KG1 (cell line): Measurements from ENCODE around the gene TSPAN12.
A peak's percentile ranks its signal among the peaks of the same experiment; 100 is the strongest.
"Not testable (repeated sequence)": the region's sequence is repeated elsewhere in the genome, so short reads cannot be mapped to it uniquely, and the experiment has no call there.

Experiments used
- DNase-seq: peaks from one replicate; lab custom pipeline; 2025; lab: John Stamatoyannopoulos, UW

Gene TSPAN12, protein sequence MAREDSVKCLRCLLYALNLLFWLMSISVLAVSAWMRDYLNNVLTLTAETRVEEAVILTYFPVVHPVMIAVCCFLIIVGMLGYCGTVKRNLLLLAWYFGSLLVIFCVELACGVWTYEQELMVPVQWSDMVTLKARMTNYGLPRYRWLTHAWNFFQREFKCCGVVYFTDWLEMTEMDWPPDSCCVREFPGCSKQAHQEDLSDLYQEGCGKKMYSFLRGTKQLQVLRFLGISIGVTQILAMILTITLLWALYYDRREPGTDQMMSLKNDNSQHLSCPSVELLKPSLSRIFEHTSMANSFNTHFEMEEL

DNA sequence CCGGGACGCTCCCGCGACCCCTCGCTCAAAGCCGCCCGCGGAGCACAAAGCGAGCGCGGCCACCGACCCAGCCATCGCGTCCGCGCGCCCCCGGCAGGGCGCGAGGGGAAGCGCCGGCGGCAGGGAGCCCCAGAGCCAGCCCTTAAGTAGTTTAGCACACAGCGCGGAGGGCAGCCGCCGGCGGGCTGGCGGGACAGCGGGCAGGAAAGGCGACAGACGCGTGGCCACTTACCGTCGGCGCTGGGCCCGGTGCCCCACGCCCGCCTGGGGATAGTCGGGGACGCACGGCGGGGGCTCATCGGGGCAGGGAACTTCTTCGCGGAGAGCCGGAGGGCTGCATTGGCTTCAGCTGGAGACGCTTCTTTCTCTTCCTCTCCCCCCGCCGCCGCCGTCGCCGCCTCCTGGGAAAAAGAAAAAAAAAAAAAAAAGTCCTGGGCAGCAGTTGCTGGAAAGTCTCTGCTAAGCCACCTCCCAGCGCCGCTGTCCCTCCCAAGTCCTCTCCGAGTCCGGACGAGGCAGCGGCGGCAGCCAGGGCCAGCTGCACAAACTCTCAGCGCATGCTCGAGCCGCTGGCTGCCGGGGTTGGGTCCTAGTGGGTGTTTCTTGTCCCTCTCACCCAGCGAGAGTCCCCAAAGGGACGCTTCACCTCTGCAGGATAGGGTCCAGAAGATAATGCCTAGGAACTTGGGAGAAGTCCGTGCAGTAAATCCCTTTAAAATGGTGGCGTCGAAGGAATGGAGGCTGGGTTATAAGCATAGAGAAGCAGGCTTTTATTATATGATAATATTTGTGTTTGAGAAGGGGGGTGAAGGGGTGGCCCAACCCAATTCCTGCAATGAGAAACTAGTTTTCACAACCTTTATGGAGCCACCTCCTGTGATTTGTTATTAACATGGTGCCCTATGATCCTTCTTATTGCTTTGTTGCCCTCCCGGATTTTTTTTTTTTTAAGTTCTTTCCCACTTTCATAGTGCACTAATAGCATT lies at the start of gene TSPAN12:
TSS of gene TSPAN12 (minus strand) at position 557 of the 986 bp plus-strand sequence. CDS start 1,381 bp downstream, outside the sequence.
- peak; percentile 35 for DNase-seq

DNA sequence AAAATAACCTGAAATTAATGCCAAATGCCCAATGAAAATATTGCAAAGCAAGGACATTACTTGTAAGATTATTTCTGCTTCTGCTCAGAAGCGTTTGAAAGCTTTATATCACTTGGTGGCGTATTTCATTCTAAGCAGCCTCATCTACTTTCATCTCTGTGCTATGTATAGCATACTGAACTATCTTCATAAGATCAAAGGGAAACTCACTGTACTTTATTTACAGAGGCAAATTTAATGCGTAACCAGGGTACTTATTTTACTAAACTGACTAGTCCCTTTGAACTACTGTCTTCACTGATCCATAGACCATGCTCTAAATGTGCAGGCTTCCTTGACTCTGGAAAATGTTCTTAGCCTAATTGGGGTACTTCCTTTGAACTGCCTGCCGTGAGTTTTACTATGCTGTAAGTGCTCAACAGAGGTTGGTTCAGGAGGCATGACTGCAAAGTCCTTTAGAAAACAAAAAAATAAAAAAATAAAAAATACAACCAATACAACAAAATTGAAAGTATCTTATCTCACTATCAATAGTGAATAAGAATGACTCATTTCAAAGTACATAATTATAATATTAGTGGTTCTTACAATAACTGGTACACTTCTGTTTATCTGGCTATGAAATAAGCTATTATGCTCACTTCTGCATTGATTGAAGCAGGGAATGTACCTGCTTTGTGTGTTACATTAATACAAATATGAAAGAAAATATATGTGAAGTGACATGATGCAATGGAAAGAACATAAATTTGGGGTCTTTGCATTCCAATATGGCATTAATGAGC lies 41.0 kb upstream of the TSPAN12 start:
- DNase-seq = no peak

DNA sequence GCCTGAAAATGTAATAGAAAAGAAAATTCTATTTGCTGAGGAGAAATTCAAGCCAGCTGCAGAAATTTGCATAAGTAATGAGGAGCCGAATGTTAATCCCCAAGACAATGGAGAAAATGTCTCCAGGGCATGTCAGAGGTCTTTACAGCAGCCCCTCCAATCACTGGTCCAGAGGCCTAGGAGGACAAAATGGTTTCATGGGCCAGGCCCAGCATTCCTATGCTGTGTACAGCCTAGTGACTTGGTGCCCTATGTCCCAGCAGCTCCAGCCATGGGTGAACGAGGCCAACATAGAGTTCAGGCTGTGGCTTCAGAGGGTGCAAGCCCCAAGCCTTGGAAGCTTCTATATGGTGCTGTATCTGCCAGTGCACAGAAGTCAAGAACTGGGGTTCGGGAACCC lies 37.3 kb upstream of the TSPAN12 start:
- DNase-seq = not testable (repeated sequence)

DNA sequence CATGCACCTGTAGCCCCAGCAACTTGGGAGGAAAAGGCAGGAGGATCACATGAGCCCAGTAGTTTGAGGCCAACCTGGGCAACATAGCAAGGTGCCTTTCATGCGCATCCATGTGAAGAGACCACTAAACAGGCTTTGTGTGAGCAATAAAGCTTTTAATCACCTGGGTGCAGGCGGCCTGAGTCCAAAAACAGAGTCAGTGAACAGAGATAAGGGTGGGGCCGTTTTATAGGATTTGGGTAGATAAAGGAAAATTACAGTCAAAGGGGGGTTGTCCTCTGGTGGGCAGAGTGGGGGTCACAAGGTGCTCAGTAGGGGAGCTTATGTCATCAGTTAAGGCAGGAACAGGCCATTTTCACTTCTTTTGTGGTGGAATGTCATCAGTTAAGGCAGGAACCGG lies 27.7 kb upstream of the TSPAN12 start:
- DNase-seq = not testable (repeated sequence)

DNA sequence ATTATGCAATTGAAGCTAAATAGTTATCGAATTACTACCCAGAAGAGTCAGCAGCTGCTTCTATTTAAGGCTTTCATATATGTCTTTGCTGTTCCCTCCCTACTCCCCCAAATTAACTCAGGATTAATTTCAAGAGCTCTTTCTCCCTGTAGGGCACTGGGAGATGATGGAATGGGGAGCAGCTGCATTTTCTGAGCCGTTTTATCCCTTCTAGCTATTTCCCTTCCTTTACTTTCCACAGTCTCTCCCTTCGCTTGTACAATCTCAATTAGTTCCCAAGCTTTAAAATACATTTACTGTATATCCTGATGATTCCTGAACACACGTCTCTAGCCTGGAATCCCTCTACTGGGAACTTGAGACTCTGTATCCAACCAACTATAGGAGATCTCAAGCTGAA lies 19.8 kb upstream of the TSPAN12 start:
- DNase-seq = no peak

DNA sequence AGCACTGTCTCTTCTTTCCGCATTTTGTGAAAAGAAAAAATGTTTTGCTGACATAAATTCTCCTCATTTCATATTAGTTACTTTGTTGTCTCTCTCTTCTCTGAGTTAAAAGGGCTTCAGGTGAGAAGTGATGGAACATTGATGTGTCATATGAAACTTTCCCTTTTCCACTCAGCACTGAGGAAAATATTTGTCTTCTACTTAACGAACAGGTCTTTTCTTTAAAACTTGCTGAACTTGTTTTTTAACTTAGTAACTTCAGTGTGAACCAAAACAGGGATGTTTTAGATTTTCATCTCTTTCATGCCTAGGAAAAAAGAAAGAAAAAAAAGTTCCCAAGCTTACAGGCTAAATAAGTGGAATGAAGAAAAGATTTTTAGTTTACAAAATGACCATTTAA lies 19.0 kb upstream of the TSPAN12 start:
- no peak for DNase-seq

DNA sequence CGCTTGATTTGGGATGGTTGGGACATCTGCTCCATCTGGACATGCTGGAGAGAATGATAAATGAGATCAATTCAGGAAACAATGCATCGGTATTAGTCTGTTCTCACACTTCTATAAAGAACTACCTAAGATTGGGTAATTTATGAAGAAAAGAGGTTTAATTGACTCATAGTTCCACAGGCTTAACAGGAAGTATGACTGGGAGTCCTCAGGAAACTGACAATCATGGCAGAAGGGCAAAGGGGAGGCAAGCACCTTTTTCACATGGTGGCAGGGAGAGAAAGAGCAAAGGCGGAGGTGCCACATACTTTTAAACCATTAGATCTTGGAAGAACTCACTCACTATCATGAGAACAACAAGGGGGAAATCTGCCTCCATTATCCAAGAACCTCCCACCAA lies 16.8 kb upstream of the TSPAN12 start:
- DNase-seq = no peak

DNA sequence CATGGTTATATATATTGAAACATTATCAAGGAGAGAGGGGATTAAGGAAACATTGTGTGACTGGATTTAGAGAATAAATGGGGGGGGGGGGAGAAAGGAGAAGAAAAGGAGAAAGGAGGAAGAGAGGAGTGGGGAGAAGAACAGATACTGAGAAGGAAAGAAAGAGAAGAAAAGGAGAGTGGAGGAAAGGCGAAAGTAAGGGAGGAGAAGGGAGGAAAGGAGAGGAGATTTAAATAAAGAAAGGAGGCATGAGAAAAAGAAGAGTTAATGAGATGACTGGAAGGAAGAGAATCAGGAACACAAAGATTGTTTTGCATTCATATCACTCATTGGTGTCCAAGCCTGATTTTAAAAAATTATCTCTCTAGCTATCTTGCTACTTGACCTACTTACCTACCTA lies 16.1 kb upstream of the TSPAN12 start:
- no peak for DNase-seq

DNA sequence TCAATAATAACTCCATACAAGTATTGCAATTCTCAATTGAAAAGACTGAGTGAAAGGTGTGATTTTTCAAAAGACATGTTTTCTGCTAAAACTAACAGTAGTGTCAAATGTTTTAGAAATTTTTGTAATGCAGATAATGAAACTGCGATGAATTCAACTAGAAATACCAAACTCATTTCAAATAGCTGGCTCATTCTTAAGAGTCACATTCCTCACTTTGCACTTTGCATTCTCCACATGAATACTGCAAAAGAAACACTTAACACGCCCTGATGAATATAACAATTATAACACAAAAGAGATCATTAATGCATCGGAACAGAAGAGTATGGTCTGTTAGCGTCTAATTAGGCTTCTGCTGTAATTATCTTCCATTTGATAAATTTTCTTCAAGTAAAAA lies 15.5 kb upstream of the TSPAN12 start:
- no peak for DNase-seq

DNA sequence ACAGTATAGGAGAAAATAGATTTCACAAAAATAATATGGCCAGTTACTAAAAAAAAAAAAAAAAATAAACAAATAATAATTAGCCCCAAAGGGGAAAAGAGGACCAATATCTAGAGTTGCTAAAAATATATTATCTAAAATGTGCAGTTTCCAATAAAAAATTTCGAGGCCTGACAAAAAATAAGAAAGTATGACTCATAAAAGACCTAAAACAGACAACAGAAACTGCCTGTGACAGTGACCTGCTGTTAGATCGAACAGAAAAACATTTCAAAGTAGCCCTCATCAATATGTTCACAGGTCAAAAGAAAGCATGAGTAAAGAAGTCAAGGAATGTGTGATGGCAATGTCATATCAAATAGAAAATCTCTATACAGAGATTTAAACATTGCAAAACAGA lies 11.8 kb upstream of the TSPAN12 start:
- DNase-seq = no peak

DNA sequence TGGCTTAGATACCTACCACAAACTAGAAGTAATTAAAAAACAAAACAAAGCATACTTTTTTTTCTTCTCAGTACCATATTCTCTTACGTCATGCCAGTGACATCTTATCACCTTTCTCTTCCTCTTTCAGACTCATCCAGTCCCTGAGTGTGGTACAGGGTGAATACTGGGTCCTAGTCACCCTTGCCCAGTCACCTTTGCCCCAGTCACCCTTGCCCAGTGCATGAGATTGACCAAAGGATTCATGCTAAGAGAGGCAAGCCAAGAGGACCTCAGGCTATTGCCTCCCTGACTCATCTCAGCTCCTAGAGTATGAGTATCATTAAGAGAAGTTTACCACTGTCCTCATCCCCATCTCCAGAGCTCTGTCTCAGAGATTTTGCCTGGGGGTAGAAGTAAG lies 10.0 kb upstream of the TSPAN12 start:
- DNase-seq = no peak

DNA sequence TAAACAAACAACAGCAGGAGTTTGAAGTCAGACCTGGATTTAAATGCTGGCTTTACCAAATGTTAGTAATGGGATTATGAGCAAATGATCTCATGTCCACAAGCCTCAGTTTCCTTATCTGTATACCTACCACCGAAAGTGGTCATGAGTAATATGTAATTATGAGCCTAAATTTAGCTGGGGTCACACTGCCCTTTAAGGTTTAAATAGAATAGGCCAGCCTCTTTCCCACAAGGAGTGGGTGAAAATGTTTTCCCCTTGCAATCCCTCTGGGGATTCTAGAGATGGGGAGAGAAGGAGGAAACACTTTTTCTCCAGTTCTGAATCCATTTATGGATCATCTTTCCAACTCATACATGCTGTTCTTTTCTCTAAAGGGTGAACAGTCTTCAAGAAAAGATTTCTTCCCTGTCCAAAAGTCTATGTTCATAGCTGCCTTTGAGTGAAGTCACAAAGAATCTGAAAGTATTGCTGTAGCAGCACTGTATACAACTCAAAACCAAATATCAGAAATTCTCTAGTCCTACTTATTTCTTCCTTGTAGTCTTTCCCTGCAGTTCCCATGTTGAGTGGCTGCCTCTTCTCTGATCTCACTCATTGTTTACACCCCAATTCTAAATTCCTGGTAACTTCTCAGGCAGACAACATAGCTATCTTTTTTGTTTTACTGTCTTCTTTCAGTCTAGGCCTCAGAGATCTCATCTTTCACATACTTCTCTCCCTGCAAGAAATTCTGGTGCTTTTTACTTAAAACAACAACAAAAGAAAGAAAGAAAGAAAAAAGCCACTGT lies 7.4 kb upstream of the TSPAN12 start:
- DNase-seq = no peak

DNA sequence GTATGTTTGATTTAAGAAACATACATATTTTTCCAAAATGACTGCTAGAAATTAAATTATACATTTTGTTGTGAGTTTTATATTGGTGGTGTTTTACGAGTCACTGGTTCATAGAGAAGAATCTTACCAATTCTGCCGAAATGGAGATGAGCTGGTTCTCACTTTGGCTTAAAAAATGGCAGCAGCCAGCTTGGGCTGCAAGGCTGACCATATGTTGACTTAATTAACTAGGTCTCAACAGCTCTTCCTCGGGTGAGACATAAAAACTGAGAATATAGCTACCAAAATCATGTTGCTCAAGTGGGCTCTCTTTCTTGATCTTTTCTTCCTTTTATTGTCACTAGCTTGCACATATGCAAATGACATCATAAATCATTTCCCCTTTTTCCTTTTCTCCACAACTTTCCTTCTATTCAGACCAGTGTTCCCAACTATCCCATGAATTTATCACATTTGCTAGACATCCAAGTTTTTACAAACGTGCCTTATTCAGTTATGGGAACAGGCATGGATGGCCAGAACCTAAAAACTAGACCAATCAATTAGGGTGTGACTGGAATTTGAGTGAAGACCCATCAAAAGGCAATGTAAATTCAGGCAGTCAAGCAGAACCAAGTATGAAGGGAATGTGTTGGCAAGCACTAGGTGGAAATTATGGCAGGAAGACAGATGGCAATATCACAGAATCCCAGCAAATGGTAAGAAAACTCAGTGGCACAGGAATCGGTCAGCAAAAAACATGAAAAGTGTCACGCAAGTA lies 6.4 kb upstream of the TSPAN12 start:
- no peak for DNase-seq

DNA sequence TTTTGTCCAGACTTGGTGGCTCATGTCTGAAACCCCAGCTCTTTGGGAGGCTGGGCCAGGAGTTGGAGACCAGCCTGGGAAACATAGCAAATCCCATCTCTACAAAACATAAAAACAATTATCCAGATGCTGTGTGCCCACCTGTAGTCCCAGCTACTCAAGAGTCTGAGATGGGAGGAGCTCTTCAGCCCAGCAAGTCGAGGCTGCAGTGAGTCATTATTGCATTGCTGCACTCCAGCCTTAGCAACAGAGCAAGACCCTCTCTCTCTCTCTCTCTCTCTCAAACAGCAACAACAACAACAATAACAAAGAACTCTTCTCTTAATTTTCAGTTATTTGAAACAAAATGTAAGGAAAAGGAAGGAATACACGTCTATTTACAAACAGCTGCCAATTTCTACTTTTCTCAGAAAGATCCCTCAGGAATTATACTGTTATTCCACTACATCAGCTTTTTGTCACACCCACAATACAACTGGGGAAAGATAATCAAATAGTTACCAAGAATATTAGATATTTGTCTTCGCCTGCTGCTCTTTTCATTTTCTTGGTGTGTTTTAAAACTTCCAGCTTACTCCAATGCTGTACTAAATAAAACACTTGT lies 5.1 kb upstream of the TSPAN12 start:
- no peak for DNase-seq

DNA sequence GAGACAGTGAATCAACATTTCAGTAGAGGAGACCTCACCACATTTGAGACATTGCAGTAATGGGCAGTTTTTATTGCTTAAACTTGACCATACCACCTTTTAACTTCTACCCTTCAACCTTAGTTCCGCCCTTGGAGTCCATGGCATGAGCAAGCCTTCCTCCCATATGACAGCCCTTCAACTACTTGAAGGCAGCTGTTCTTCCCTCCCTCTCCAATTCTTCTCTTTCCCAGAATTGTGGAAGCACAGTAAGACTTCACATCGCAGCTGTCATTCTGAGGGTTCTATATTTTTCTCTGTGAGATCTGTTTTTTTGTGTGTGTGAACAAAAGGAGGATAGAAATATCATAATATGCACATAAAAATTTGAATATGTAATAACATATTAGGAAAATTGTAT lies 2.2 kb upstream of the TSPAN12 start:
- no peak for DNase-seq

DNA sequence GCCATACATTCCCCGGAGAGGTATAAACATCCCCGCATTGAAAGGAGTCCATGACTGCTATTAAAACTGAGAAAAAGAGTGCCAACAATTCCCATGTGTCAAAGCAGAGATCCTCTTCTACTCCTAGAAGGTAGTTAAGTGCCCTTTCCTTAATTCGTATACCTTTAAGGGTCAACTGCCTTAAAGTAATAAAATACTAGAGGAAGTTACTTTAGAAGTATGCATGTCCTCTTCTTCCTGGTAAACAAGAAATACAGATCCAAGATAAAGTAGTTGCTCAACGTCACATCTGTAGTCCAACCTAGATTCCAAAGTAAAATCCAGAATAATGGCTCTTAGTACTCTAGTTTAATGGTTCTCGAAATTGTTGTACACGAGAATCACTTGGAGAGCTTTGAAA lies 1.5 kb upstream of the TSPAN12 start:
- no peak for DNase-seq

DNA sequence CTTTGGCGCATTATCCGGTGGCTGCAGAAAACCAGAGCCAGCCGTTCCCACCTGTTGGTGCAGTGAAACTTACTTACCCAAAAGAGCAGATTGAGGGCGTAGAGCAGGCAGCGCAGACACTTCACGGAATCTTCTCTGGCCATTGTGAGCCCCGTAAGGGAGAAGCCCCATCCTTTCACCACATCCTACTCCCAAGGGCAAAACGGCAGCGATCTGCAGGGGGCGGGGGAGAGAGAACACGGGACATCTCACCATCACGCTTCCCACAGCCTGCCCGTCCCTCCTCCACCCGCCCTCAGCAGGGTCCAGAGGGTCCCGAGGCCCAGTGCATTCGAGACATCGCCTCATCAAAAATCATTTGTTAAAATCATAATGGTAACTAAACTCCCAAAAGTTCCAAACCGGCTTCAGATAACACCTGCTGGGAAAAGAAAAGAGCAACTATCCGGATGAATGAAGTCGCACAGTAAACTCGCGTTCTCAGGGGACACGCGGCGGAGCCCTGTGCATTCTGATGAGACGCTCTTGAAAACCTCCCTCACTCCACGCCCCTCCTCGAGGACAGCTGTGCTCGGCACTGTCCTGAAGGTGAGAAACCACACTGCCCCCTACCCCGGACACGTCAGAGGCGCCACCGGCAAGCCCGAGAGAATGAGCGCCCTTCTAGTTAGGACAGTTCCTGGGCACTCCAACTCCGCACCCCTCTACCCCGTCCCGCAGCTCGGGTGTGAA lies 1.2 kb downstream of the TSPAN12 start:
- peak; percentile 13 for DNase-seq

DNA sequence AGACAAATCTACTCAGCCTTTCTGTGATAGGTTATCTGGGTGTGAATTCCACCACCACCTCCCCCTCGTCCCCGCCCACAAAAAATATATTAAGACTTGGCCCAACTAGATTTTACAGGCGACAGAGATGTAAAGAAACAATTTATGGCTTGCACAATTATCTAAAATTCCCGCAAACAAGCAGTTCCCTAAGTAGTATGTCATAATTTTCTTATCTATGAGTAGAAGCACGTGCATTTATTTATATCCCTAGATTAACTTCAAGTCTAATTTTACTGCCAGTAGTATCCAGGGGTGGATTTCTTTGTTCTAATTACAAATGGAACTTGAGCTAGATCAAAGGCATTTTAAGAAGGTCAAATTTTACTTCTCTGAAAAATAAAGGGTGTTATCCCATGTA lies 1.7 kb downstream of the TSPAN12 start:
- no peak for DNase-seq

DNA sequence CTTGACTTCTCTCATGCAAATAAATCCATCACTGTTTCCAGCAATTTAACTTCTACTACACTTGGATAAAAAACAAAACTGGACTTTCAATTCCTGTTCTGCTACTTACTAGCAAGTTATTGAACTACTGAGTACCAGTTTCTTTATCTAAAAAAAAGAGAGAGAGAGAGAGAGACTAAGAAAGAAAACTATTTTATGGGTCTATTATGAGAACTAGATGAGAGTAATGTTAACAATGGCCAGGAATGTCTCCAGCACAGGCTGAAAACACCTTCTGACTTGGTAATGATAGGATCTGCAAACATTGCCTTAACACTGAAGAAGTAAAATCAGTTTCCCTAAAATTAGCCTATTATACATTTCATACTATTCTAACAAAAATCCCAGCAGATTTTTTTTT lies 5.2 kb downstream of the TSPAN12 start:
- no peak for DNase-seq

DNA sequence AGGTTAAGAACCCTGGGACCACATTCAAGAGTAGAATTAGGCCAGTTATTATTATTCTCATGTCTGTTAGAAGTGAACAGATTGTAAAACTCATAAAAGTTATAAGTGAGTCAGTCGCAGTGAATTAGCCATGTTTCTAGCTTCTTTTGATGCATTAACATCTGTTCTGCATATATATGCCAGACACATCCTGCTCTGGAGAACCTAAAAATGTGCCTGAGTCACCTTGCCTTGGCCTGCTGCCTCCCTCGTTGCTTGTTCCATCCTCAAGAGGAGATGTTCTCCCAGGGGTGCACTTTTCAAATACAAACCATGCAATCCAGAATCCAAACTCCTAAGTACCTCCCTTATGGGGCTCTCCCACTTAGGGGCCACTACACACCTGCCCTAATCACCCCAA lies 14.8 kb downstream of the TSPAN12 start:
- DNase-seq = no peak
